HAP-1 (cell line): ENCODE data around the gene HOXB2.
A peak's percentile ranks its signal among the peaks of the same experiment; 100 is the strongest.

Experiments used
- DNase-seq, 2 experiments: peaks; one replicate each; pipeline ENCODE4 v3.0.0-alpha.2; 2016 to 2020; ENCODE audit warnings: low spot score in 2 of 2
- H3K27me3 ChIP-seq: fragments of 250-450 bp; sonication (Bioruptor Pico); 2 replicates; pipeline ENCODE4 v1.5.1; 2020; ENCODE audit warnings: low read depth, mild to moderate bottlenecking, moderate library complexity
- H3K36me3 ChIP-seq: fragments of 250-450 bp; sonication (Bioruptor Pico); replicated peaks from 2 replicates; pipeline ENCODE4 v1.5.1; 2020; ENCODE audit warnings: mild to moderate bottlenecking
- H3K4me1 ChIP-seq: fragments of 250-450 bp; sonication (Bioruptor Pico); 2 replicates; pipeline ENCODE4 v1.5.1; 2020; ENCODE audit warnings: mild to moderate bottlenecking
- H3K4me3 ChIP-seq: fragments of 250-450 bp; sonication (Bioruptor Pico); 2 replicates; pipeline ENCODE4 v1.5.1; 2020; ENCODE audit warnings: mild to moderate bottlenecking, moderate library complexity
- H3K9me3 ChIP-seq: fragments of 250-450 bp; sonication (Bioruptor Pico); 2 replicates; pipeline ENCODE4 v1.5.1; 2020; ENCODE audit warnings: mild to moderate bottlenecking, moderate library complexity
- in situ Hi-C: fragments of 300-500 bp; cut with MboI; formaldehyde crosslinking; loops from 3 replicates; pipeline ENCODE4 v1.14.3; 2020; ENCODE audit warnings: low sequenced_read_pairs, inconsistent platforms, mixed read lengths

Gene HOXB2

GRCh38 chr17:48556576-48557401, 11.9 kb upstream of the HOXB2 start:
- no peaks in the 10 kb centered on the region for H3K9me3 ChIP-seq
- no peaks in the 10 kb centered on the region for H3K27me3 ChIP-seq
- DNase-seq = no peak
- no peaks in the 10 kb centered on the region for H3K36me3 ChIP-seq
- no peak overlapping the region for H3K4me3 ChIP-seq
- peaks cover 16% of the 10 kb centered on the region for H3K4me1 ChIP-seq
- in situ Hi-C loops = no loop called here

- Histone ChIP-seq H3K36me3 (no peaks in the 10 kb centered on the region), H3K27me3 (no peaks in the 10 kb centered on the region), H3K4me3 (no peak overlapping the region), H3K4me1 (peaks cover 16% of the 10 kb centered on the region), H3K9me3 (no peaks in the 10 kb centered on the region)
- in situ Hi-C loops = no loop called here
- no peak for DNase-seq
Observed at GRCh38 chr17:48556229-48556575, 11.3 kb upstream of the HOXB2 start.

- Histone ChIP-seq H3K4me3 (peak overlapping the region; percentile 8; the same call in 1 of the 2 replicates), H3K36me3 (peaks cover 2% of the 10 kb centered on the region), H3K4me1 (peaks cover 16% of the 10 kb centered on the region), H3K27me3 (no peaks in the 10 kb centered on the region), H3K9me3 (no peaks in the 10 kb centered on the region)
- DNase-seq = peak; percentile 63 to 72
- in situ Hi-C loops = no loop called here
Observed at GRCh38 chr17:48555258-48556228, 10.6 kb upstream of the HOXB2 start.

DNA sequence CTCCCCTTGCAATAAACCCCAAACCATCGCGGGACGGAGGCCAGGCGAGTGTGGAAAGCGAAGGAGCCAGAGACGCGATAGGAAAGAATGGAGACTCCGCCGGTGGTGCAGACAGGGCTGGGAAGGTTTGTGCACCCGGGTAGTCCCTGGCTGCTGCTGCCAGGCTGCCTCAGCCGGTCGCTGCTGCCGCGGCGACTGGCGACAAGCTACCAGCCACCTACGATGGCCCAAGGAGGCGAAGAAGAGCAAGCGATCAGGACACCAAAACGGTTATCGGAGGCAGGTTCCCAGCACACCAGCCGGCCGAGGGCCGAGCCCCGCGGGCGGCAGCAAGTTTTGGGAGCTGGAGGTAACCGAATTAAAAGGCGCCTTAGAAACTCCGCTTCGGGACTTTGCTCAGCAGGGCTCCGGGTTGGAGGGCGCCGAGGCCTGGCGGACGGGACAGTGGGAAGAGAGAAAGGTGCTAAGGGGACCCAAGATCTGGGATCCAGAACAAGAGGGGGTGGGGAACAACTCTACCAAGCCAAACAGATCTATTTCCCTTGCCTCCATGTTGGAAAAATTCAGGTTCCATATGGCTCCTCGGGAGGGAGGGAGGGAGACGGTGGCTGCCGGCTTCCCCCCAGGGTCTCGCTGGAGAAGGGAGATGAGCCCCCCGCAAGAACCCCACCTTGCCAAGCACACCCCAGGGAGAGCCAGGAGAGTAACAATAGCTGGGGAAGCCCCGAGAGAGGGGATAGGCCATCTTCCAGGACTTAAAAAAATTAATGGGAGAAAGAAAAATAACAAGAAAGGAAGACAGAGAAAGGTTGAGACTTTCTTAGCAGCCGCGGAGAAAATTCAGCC, 9.7 kb upstream of the HOXB2 start:
- in situ Hi-C loops = no loop called here
- no peak overlapping the region for H3K4me3 ChIP-seq
- H3K27me3 ChIP-seq = no peaks in the 10 kb centered on the region

DNA sequence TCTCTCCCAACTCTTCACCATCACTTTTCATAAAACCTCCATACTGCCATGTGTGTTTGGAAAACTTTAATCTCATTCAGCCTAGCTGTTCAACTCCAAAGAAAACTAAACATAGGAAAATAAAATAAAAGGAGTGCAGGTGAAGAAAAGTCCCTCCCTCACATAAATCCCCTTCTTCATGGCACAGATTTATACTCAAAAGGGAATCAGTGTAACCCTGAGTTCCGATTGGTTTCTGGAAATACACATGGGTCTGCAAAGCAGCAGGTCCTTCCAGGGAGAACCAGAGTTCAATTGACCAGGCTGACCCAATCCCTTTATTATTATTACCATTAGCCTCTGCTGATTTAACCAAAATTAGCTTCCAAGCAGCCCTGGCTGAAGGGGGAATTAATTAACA, 8.9 kb upstream of the HOXB2 start:
- Histone ChIP-seq H3K36me3 (peaks cover 8% of the 10 kb centered on the region), H3K9me3 (no peaks in the 10 kb centered on the region), H3K4me1 (peaks cover 29% of the 10 kb centered on the region), H3K27me3 (no peaks in the 10 kb centered on the region), H3K4me3 (no peak overlapping the region)
- in situ Hi-C loops = no loop called here
- no peak for DNase-seq

More for the DNA sequence above, 9.7 kb upstream of the HOXB2 start:
- peaks cover 21% of the 10 kb centered on the region for H3K4me1 ChIP-seq
- no peaks in the 10 kb centered on the region for H3K9me3 ChIP-seq
- no peak for DNase-seq
- peaks cover 8% of the 10 kb centered on the region for H3K36me3 ChIP-seq

DNA sequence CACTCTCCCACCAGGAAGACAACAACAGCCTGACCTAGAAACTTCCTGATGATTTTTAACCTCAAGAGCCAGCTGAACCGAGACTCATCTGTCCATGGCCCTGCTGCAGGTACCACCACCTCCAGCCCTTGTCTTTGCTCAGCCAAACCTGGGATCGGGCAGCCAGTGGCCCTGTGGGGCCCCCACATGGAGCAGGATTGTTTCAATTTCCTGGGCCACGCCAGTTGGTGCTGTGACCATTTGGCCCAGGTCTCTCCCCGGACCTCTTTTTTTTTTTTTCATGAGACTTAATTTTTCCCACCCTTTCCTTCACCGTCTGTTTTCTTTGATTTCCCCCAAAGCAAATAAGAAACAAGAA, 8.3 kb upstream of the HOXB2 start:
- in situ Hi-C loops = no loop called here
- Histone ChIP-seq H3K4me3 (no peak overlapping the region), H3K36me3 (peaks cover 8% of the 10 kb centered on the region), H3K4me1 (peaks cover 34% of the 10 kb centered on the region), H3K27me3 (no peaks in the 10 kb centered on the region), H3K9me3 (no peaks in the 10 kb centered on the region)
- no peak for DNase-seq

DNA sequence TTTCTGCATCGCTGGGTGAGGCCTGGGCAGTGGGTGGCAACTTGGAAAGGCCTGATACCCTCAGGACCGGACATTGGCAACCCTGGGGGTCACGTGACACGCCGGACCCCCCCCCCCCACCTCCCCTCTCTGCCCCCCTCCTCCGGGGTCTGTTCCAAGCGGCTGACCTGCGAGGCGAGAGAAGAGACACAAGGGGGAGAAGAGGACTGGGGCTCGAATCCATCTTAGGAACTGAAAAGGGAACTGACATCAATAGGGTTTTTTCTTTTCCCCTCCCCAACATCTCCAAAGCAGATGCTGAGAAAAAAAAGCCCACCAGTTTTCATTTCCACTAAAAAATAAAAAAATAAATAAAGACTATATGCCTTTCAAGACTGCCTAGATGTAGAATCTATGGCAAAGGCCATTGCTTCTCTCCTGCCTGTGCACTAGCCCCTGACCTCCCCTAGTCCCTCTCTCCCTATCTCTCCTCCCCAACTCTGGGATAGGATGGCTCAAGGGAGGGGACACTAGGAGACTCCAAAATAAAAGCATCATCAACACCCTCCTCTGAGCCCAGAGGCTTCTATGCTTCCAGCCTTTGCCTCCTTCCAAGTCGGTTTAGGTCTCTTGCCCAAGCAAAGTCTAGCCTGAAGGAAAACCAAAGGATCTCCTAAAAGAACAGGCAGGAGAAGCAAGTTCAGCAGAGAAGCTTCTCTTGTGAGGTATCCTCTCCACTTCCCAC, 7.7 kb upstream of the HOXB2 start:
- no peak for DNase-seq
- in situ Hi-C loops = no loop called here
- Histone ChIP-seq H3K4me3 (no peak overlapping the region), H3K4me1 (peaks cover 39% of the 10 kb centered on the region), H3K27me3 (no peaks in the 10 kb centered on the region), H3K36me3 (peaks cover 8% of the 10 kb centered on the region), H3K9me3 (no peaks in the 10 kb centered on the region)

DNA sequence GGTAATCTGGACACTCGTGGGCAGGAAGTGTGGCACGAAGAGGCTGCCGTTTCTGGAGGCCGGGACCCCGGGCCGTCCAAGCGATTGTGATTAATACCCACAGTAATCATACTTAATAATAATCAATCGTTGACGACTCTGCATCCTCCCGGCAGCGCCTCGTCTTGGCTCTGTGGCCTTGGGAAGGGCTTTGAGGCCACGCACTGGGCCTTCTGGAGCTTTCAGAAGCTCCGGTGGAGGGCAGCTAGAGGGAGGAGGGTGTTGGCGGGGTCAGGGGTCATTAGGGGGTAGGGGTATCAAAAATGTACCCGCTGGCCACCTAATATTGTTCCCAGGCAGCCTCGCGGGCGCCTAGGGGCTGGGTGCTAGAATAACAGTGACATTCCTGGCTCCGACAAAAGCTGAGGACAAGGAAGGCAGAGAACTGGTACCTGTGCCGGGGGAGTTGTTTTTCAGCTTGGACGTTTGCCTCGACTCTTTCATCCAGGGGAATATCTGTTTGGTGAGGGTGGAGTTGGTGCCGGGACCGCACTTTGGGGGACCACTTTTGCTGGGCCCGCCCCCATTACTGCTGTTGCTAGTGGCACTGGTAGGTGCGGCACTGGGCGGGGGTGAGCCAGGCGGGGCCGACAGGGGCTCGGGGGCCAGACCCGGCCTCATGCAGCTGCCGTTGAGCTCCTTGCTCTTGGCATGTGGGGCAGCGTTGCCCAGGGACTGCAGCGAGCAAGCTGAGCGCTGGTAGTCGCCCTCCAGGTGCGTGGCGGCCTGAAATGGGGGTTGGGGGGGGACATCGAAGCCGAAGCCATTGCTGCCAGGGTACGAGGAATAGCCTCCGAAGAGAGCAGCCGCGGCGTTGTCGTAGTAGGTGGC, 6.9 kb upstream of the HOXB2 start:
- Histone ChIP-seq H3K27me3 (no peaks in the 10 kb centered on the region), H3K36me3 (peaks cover 8% of the 10 kb centered on the region), H3K4me3 (no peak overlapping the region), H3K4me1 (peaks cover 43% of the 10 kb centered on the region), H3K9me3 (no peaks in the 10 kb centered on the region)
- no peak for DNase-seq
- in situ Hi-C loops = no loop called here

- Histone ChIP-seq H3K36me3 (peaks cover 8% of the 10 kb centered on the region), H3K4me1 (peaks cover 43% of the 10 kb centered on the region), H3K4me3 (no peak overlapping the region), H3K9me3 (no peaks in the 10 kb centered on the region), H3K27me3 (no peaks in the 10 kb centered on the region)
- no peak for DNase-seq
- in situ Hi-C loops = no loop called here
Observed at GRCh38 chr17:48551214-48551555, 6.3 kb upstream of the HOXB2 start.

GRCh38 chr17:48550502-48551213, 5.7 kb upstream of the HOXB2 start:
- H3K27me3 ChIP-seq = no peaks in the 10 kb centered on the region
- no peak overlapping the region for H3K4me3 ChIP-seq
- in situ Hi-C loops = no loop called here

GRCh38 chr17:48549914-48550501, 5.1 kb upstream of the HOXB2 start:
- Histone ChIP-seq H3K4me1 (peaks cover 49% of the 10 kb centered on the region), H3K9me3 (no peaks in the 10 kb centered on the region), H3K27me3 (no peaks in the 10 kb centered on the region), H3K4me3 (no peak overlapping the region), H3K36me3 (peaks cover 8% of the 10 kb centered on the region)
- in situ Hi-C loops = no loop called here
- DNase-seq = no peak

More at GRCh38 chr17:48550502-48551213, 5.7 kb upstream of the HOXB2 start:
- peaks cover 43% of the 10 kb centered on the region for H3K4me1 ChIP-seq
- no peaks in the 10 kb centered on the region for H3K9me3 ChIP-seq
- peaks cover 8% of the 10 kb centered on the region for H3K36me3 ChIP-seq
- no peak for DNase-seq

DNA sequence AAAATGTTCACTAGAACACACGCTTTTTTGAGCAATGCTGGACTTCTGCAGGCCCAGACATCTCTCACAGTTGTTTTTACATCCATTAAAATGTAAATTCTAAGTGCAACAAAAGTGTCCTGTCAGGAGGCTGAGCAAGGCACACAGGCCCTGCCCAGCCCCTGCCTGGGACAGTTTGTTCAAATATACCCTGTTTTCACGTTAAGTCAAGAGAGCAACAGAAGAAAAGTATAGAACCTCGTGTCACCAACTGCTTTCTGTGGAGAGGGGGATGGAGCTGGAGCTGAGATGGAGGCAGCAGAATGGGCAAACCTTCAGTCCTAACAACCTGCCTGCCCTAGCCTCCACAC, 4.3 kb upstream of the HOXB2 start:
- in situ Hi-C loops = no loop called here
- no peak overlapping the region for H3K4me3 ChIP-seq
- H3K27me3 ChIP-seq = no peaks in the 10 kb centered on the region
- peaks cover 49% of the 10 kb centered on the region for H3K4me1 ChIP-seq
- peaks cover 8% of the 10 kb centered on the region for H3K36me3 ChIP-seq
- H3K9me3 ChIP-seq = no peaks in the 10 kb centered on the region
- DNase-seq = peak; percentile 50 to 87
